HG03025 (cell line): ENCODE measurements around the gene CHCHD6.

Experiments
- ATAC-seq: cut with Tn5 transposase; IDR thresholded peaks from one replicate; pipeline ENCODE4 v1.9.1; 2021; ENCODE audit warnings: mild to moderate bottlenecking, moderate library complexity; ENCODE audit not compliant: unreplicated experiment, low FRiP score

The CHCHD6 gene

DNA sequence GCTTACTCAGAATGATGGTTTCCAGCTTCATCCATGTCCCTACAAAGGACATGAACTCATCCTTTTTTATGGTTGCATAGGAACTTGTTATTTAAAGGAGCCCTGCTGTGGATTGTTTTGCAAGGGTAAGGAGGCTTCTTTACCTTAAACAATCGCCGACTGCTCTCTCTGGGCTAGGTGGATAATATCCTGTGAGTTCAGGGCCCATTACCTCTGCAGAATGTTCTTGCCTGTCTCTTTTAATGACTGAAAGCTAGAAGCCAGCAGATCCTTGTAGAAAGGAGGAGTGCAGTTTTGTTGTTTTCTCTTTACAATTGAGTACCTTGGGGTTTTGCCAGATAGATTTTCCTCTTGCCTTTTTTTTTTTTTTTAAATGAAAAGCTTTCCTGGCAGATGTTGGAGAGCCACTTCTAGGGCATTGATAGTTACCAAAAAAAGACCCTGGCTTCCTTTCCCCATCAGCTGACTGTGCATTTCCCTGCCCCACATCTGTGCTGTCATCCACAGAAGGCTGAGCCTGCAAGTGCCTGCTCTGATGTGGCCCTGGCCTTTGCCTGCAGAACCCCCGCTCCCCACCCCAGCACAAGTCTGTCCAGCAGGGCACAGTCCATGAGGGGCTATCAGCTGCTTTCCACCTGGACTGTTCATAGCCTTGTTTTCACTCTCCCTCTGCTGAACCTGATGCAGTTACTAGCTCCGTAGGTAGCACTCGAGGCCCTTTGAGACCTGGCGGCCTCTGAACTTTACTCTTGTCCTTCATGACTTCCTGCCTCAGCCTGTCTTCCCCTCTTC, 113.1 kb downstream of the CHCHD6 start:
- ATAC-seq: no peak

GRCh38 chr3:126817781-126818180, 113.7 kb downstream of the CHCHD6 start:
- no peak for ATAC-seq

DNA sequence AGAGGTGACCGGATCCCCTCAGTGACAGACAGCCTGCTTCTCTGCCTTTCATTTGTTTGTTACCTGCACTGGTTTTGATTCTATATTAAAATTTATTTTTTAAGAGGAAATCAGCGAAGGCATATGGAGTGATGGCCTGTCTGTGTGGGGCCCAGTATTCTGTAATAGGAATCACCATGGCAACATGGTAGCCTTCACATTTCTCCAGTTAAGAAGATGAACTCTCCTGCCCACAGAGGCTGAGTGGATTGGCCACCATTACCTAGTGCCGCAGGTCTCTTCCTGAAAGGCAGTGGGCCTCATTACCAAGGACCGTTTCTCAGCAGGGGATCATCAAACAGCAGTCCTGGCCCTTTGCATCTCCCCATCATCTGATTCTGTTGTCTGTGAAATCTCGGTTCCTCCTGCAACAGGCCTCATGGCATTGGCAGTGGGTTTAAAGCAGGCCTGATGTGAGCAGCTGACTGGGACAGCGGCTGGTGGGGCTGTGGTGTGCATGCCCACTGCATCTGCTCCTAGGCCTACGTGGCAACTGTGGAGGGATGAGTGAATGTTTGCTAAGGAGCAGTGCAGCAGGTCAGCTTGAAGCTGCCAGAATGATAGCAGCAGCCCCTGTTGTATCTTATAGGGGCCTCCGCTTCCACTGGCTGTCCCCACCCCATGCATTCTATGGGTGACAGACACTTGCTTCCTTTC, 114.5 kb downstream of the CHCHD6 start:
- ATAC-seq: no peak

- ATAC-seq: no peak
These were observed 122.7 kb downstream of the CHCHD6 start for GRCh38 chr3:126826693-126827092.

DNA sequence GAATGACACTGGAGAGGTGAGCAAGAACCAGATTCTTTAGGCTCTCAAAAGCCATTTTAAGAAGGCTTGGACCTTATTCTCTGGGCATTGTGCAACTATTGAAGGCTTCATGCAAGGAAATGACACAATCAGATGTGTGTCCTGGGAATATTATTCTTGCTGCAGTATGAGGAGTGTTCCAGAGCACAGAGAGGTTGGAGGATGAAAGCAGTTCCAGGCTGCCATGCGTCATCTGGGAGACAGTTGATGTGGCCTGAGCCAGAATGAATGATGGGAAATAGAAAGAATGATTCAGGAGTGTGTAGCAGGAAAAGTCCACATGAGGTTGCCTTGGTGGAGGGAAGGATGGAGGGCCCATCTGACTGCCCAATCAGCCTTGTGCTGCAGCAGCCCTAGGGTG, 123.1 kb downstream of the CHCHD6 start:
- no peak for ATAC-seq

DNA sequence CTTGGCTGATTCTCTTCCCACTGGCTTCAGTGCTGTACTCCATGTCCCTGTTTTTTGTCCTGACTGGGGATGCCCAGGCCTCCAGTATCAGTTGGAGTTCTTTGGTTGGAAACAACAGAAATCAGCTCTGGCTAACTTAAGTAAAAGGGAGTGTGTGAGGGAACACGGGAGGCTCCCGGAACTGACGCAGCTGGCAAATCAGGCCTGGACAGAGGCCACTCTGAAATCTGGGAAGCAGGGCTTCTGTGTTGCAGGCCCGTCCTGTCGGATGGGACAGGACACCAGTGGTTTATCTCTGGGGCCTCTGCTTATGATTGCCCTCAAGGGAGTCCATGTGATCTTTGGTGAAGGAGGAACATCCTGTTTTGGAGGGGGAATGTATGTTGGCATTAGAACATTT, 124.3 kb downstream of the CHCHD6 start:
- no peak for ATAC-seq

GRCh38 chr3:126832933-126833332, 128.9 kb downstream of the CHCHD6 start:
- no peak for ATAC-seq

DNA sequence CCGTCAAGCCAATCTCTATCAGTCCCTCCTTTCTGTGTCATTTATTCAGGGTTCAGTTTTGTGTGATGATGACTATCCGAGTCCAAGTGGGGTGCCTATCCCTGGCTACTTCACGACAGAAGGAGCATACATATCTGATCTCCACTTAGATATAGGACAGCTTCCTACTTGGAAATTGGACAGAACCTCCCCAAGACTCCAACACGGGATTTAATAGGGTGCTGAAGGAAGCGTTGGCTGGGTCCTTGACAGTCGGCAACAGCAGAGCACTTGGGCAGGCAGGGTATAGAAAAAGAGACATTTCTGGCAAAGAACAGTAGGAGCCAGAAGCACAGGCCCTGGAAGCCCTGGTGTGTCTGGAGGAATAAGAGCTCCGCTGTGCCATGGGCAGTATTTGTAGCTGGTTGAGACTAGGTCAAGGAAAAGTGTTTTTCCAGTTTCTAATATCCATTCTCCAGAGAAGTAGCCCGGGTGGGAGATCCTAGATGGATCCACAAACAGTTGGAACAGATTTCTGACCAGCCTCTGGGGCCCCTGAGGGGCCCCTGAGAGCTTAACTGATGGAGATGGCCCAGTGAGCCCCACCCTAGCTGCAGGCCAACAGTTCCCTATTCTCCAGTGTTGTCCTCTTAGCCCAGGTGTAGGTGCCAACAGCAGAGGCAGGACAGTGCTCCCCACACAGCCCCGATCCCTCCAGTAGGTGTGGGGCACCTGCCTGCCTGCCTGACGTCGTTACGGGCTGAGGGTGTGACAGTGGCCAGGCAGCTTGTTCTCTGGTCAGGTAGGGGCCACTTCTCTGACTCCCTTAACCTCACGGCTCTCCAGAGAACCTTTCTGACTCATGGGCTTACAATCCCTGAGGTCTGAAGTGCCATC, 130.8 kb downstream of the CHCHD6 start:
- ATAC-seq: no peak

DNA sequence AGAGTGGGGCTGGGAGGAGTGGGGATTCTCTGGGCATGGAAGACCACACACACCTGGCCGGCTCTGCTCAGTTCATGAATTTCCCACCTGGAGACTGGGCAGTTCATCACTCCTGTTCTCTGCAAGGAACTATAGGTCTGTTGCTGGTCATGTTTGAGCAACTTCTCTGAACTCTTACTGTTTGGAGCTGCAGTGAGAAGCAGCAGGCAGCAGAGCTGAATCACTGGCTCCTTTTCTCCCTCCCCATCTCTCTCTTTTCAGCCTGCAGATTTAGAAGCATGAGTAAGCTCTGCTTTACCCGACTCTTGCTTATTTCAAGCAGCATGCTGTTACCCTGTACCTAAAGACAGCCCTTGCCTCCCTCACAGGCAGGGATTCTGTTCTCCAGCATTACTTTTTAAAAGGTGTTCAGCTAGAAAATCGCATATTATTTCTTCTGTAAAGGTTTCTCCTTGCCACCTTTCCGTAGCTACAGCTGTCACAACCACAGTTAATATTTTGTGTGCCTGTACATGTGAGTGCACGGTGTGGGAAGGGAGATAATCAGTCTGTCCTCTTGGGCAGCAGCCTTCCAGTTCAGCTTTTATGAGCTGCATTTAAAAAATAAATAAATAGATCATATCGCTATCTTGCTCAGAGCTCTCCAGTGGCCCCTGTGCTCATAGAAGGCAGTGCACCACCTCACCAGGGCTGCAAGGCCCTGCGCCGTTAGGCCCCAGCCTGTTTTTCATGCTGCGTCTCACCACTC, 131.6 kb downstream of the CHCHD6 start:
- ATAC-seq: no peak

DNA sequence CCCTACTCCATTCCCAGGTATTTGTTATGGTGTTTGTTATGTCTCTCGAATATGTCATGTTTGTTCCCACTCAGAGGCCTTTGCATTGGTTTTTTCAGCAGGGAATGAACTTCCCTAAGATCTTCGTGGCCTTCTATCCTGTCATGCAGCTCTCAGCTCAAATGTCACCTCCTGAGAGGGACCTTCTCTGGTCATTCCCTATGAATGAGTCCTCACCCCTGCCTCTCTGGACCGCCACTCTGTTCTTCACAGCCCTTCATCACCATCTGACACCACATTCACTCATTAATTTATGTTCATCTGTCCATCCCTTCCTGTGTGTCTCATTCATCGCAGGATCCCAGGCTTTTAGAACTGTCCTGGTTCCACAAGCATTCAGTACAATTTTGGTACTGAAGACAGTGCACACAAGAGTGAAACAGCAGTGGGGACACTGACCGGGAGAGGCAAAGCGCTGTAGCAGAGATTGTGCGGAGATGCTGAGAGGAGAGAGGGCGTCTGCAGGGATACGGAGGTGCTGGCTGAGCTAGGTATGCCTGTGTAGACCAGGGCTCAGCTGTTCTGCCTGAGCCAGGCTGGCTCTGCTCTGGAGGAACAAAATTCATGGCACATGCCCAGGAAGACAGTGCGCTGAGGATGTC, 132.3 kb downstream of the CHCHD6 start:
- no peak for ATAC-seq

GRCh38 chr3:126837773-126838172, 133.7 kb downstream of the CHCHD6 start:
- no peak for ATAC-seq

DNA sequence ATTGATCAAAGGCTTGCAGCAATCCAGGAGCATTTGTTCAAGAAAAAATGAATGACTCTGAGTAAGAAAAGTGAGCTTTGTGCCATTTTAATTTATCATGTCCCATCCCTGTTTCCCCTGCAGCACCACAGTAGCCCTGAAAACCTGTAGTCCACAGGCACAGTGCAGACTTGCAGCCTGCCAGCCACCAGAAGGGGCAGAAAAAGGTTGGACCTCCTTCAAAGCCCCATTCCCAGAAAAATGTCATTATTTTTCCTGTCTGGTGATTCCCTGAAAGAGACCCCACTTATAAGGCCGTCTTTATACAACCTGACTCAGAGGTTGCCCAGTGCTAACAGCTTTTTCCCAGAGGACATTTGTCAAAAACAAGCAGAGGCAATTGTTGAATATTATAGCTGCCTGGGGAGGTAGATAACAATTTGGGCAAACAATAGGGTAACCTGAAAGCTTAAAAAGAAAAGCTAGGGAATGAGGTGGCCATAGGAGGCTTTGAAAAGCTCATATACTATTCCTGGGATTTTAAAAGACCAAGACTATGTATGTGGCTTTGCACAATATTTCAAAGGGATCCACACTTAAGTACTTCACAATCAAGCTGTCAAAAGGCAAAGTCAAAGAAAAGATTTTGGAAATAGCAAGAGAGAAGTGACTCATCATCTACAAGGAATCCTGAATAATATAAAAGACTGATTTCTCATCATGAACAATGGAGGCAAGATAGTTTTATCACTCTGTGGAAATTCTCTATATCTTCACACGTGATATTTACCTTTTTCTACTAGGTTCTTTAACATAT, 142.1 kb downstream of the CHCHD6 start:
- ATAC-seq: no peak

- ATAC-seq: no peak
These were observed 143.0 kb downstream of the CHCHD6 start for GRCh38 chr3:126847061-126847460.

DNA sequence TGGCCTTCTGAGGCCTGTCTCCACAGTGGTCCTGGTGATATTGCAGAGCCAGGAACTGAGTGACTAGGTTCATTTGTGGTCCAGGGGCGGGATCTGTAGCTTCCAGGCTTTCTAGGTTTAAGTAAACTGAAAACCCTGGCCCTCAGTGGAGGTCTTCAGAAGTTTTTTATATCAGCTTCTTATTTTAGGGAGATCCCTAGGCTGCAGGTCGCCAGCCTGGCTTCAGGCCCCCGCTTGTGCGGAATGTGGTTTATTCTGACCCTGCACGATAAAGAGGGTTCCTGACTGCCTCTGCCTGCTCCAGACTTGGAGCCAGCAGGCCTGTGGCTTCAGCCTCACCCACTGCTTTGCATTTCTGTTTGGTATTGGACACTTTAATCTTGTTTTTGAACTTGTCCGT, 145.0 kb downstream of the CHCHD6 start:
- no peak for ATAC-seq

DNA sequence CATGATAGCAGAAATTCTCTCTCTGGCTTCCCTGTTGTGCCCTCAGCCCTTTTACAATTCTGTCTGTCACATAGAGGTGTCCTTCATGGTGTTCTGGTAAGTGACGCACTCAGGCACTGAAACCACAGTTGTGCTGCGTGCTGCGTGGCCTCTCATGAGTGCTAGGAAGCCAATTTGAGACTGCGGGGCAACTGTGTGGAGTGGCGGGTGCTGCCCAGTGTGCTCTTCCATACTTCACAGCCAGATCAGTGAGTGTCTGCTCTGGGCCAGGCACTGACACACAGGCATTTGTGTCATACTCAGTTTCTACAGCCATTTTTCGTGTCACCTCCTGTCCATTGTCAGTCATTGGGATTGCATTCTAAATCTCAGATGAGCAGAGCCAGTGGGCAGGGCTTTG, 145.7 kb downstream of the CHCHD6 start:
- ATAC-seq: no peak

GRCh38 chr3:126850370-126851085, 146.5 kb downstream of the CHCHD6 start:
- ATAC-seq: no peak

- ATAC-seq: no peak
These were observed 147.3 kb downstream of the CHCHD6 start for GRCh38 chr3:126851382-126851781.

GRCh38 chr3:126851934-126852333, 147.9 kb downstream of the CHCHD6 start:
- no peak for ATAC-seq

DNA sequence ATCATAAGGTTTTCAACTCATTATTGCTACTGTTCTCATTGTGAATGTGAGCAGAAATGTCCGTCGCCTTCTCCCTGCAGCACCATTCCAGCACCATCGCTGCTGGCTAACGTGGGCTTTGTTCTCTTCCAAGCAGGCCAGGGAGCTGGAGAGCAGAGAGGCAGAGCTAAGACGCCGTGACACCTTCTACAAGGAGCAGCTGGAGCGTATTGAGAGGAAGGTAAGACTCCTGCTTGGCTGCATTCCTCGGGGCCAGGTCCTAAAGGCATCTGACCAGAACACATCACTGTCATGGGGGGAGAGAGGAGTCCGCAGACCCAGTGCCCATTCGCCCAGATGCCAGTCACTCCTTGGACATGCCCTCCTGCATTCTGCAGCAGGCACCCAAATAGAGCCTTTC, 148.5 kb downstream of the CHCHD6 start:
- no peak for ATAC-seq
